Skeletal muscle cell (primary cell): ENCODE data around the gene KRTAP27-1.

Experiments
- DNase-seq: peaks from one replicate; pipeline ENCODE4 v3.0.0-alpha.2; 2010; ENCODE audit warnings: low read depth
- H3K4me3 ChIP-seq: 2 replicates; pipeline ENCODE4 v1.5.1; 2011; ENCODE audit warnings: low read depth, mild to moderate bottlenecking, control low read depth, low read length, moderate library complexity

The KRTAP27-1 gene

GRCh38 chr21:30306884-30307283 lies 30.6 kb downstream of the KRTAP27-1 start:
- H3K4me3 ChIP-seq: no peak overlapping the region
- DNase-seq: no peak

- no peak overlapping the region for H3K4me3 ChIP-seq
- no peak for DNase-seq
Measured at GRCh38 chr21:30305136-30305535, 32.4 kb downstream of the KRTAP27-1 start.

- DNase-seq: no peak
- H3K4me3 ChIP-seq: no peak within 1 kb of the TSS
Measured at GRCh38 chr21:30289215-30289614, 48.3 kb downstream of the KRTAP27-1 start, which contains the start of gene KRTAP25-1. Gene KRTAP25-1, minus strand, starts transcription at chr21:30289514. Its CDS starts 24 bp downstream, at chr21:30289490.
